Heart left ventricle (tissue), 16 donors: ENCODE results near the gene INTS6L. TPM values are rescaled to one million over a fixed set of nuclear protein-coding genes. Genes with fewer than 3 reads are reported as not detected.

Experiments used
- ATAC-seq, 4 donors: fragments of 200-7000 bp; cut with Tn5 transposase; one replicate each; pipeline ENCODE4 v1.9.1; 2020 to 2022; ENCODE audit warnings: moderate library complexity in 4 of 4, mild to moderate bottlenecking in 3 of 4, moderate number of reproducible peaks in 1 of 4
- DNase-seq, 5 donors: peaks; one replicate each; pipeline ENCODE4 v3.0.0-alpha.2; 2020
- H3K27ac ChIP-seq, 12 donors: fragments of 200-600 bp; sonication (generic) in 4 of 12; one replicate each; pipeline versions ENCODE4 v1.5.0 to v1.8.0; 2016 to 2022; ENCODE audit warnings: mild to moderate bottlenecking in 2 of 12
- H3K27me3 ChIP-seq, 9 donors: fragments of 200-600 bp; sonication (generic) in 2 of 9; one replicate each; pipeline versions ENCODE4 v1.5.1 to v1.8.0; 2016 to 2022; ENCODE audit warnings: mild to moderate bottlenecking in 3 of 9
- H3K36me3 ChIP-seq, 9 donors: fragments of 200-600 bp; sonication (generic) in 2 of 9; one replicate each; pipeline versions ENCODE4 v1.5.0 to v1.8.0; 2018 to 2022; ENCODE audit warnings: mild to moderate bottlenecking in 2 of 9
- H3K4me1 ChIP-seq, 12 donors: fragments of 200-600 bp; sonication (generic) in 4 of 12; one replicate each; pipeline versions ENCODE4 v1.5.0 to v1.8.0; 2016 to 2022; ENCODE audit warnings: mild to moderate bottlenecking in 3 of 12
- H3K4me3 ChIP-seq, 12 donors: fragments of 200-600 bp; sonication (generic) in 4 of 12; one replicate each; pipeline versions ENCODE4 v1.5.0 to v1.8.0; 2017 to 2022; ENCODE audit warnings: mild to moderate bottlenecking in 9 of 12, moderate library complexity in 4 of 12
- H3K9me3 ChIP-seq, 12 donors: fragments of 200-600 bp; sonication (generic) in 4 of 12; one replicate each; pipeline versions ENCODE4 v1.5.0 to v1.8.0; 2016 to 2022; ENCODE audit warnings: mild to moderate bottlenecking in 1 of 12
- POLR2A ChIP-seq, 2 donors: fragments of 450-650 bp; IDR thresholded peaks; one replicate each; pipeline ENCODE4 v1.6.1; 2017; ENCODE audit warnings: antibody characterized with exemption in 2 of 2, mild to moderate bottlenecking in 2 of 2, moderate library complexity in 2 of 2
- WGBS, 4 donors: extraction: QIAGEN DNeasy Blood & Tissue Kit in 2 of 4; methylation state at CpG; one replicate each; pipeline versions ENCODE4 v1.1.5 to v1.1.7; 2013 to 2018; 5-methylcytosine and 5-hydroxymethylcytosine counted together
- intact Hi-C, 10 donors: fragments of 100-400 bp; cut with DNase I; formaldehyde crosslinking; loops; one replicate each; pipeline versions ENCODE4 v1.11.1 to v1.14.2; 2022
- polyA plus RNA-seq, 2 donors: library from polyadenylated mRNA; stranded (reverse); fragments of 200-250 nt; gene quantifications; one replicate each; pipeline ENCODE4 v1.2.3, GENCODE V29; 2013
- total RNA-seq, 9 donors: library from RNA; depleted of rRNA in 2 of 9; stranded (reverse); fragments of >200 nt in 2 of 9; fragmentation: NEBNext Ultra II Directional in 3 of 9; extraction: Animal tissue kit (Norgen Biotek cat#: 25700) in 3 of 9; gene quantifications; one replicate each; pipeline versions ENCODE4 v1.1.0 to v1.2.4, GENCODE V29; 2016 to 2023
- TF ChIP-seq, protein P1 (sequence below), 12 donors: fragments of 200-600 bp; sonication (generic) in 4 of 12; IDR thresholded peaks; one replicate each; pipeline versions ENCODE4 v1.5.0 to v1.8.0; 2018 to 2022; ENCODE audit warnings: antibody characterized with exemption in 12 of 12, mild to moderate bottlenecking in 5 of 12
- donor health status: ischemic (EF 13 %, LVEDD 7.1; RV severe dilation, severe dysfunction).
- donor health status: healthy with polysubstance abuse.
- donor health status: DM: no; HTN: yes; CAD: no.
- donor health status: DM: no; HTN: no; CAD: no.
- donor health status: ischemic (EF 25% LVEDD 6.9; RV normal size, moderate dysfunction).
- donor health status: ischemic (EF 25% LVEDD 5.7; RV mildly dilated, moderate dysfunction).
- donor health status: healthy.
- donor health status: DM: yes; HTN: yes; CAD: no.
- donor health status: ischemic (EF 35%, LVEDD 5.7; RV mildly dilated, moderate dysfunction).
- donor health status: nonischemic (EF 11% LVEDD 7.7; RV severe dilation, severe dysfunction).
- donor health status: DM: yes; HTN: yes; CAD: no.
- donor health status: PGD.
- donor health status: ischemic (EF 29% LVEDD 5.4; RV normal size, mild dysfunction).
- donor health status: nonischemic (EF 23%, LVEDD 6.1; RV moderate dilation, normal function).

The INTS6L gene
- total and polyA plus RNA-seq, 11 donors = 1.4 to 5.9 (median 2.6) TPM

DNA sequence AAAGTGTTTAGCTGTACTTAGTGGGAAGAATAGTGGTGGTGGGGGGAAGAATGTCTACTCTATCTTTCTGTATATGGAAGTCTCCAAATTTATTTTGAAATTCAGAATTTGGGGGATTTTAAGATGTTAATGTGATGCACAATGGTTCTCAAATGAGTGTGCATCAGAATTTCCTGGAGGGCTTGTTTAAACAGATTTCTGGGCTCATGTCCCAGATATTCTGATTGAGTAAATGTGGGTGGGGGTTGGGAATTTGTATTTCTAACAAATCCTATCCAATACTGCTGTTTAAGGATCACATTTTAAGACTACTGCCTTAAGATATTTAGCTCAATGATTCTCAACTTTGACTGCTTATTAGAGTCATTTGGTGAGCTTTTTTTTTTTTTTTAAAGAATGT lies 15.1 kb upstream of the INTS6L start:
- H3K4me1 ChIP-seq = no peaks in the 10 kb centered on the region
- no peaks in the 10 kb centered on the region for H3K9me3 ChIP-seq
- ATAC-seq = no peak
- DNase-seq = no peak
- H3K27ac ChIP-seq = no peak overlapping the region
- no peak overlapping the region for H3K4me3 ChIP-seq
- intact Hi-C loops = no loop called here
- TF ChIP-seq POLR2A (IDR thresholded peaks at IDR 0.05) = no peak
- TF ChIP-seq, protein P1, sequence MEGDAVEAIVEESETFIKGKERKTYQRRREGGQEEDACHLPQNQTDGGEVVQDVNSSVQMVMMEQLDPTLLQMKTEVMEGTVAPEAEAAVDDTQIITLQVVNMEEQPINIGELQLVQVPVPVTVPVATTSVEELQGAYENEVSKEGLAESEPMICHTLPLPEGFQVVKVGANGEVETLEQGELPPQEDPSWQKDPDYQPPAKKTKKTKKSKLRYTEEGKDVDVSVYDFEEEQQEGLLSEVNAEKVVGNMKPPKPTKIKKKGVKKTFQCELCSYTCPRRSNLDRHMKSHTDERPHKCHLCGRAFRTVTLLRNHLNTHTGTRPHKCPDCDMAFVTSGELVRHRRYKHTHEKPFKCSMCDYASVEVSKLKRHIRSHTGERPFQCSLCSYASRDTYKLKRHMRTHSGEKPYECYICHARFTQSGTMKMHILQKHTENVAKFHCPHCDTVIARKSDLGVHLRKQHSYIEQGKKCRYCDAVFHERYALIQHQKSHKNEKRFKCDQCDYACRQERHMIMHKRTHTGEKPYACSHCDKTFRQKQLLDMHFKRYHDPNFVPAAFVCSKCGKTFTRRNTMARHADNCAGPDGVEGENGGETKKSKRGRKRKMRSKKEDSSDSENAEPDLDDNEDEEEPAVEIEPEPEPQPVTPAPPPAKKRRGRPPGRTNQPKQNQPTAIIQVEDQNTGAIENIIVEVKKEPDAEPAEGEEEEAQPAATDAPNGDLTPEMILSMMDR (IDR thresholded peaks at IDR 0.05) = no peak
- H3K36me3 ChIP-seq = no peaks in the 10 kb centered on the region
- peaks cover 0 to 4% (median 0%) of the 10 kb centered on the region in 9 donors for H3K27me3 ChIP-seq

DNA sequence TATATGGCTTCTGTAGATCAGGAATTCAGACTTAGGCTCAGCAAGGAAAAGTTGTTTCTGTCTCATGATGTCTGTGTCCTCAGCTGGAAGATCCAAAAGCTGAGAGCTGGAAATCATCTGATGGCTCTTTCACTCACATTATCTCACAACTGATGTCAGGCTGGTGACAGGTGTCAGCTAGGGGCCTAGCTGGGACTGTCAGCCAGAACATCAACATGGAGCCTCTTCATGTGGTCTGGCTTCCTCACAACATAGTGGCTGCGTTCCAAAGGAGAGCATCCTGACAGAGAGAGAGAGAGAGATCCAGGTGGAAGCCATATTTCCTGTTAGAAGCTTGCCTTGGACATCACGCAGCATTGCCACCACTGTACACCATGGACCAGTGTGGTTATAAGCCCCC lies 10.6 kb upstream of the INTS6L start:
- 29 to 62% (median 52%) methylated on average over 2 of the region's 2 CpGs for WGBS, 4 donors
- Histone ChIP-seq H3K27me3 (peaks cover 0 to 4% (median 0%) of the 10 kb centered on the region in 9 donors), H3K4me3 (no peak overlapping the region), H3K4me1 (peaks cover 0 to 7% (median 0%) of the 10 kb centered on the region in 12 donors), H3K27ac (no peak overlapping the region), H3K36me3 (no peaks in the 10 kb centered on the region), H3K9me3 (no peaks in the 10 kb centered on the region)
- TF ChIP-seq, protein P1 (IDR thresholded peaks at IDR 0.05) = no peak
- TF ChIP-seq POLR2A (IDR thresholded peaks at IDR 0.05) = no peak
- ATAC-seq (no peak), DNase-seq (no peak)
- intact Hi-C loops = loop anchor here in 1 of 10 donors (10.0 kb wide), 1 partner anchor 55 kb away; no protein-coding TSS in a partner anchor

DNA sequence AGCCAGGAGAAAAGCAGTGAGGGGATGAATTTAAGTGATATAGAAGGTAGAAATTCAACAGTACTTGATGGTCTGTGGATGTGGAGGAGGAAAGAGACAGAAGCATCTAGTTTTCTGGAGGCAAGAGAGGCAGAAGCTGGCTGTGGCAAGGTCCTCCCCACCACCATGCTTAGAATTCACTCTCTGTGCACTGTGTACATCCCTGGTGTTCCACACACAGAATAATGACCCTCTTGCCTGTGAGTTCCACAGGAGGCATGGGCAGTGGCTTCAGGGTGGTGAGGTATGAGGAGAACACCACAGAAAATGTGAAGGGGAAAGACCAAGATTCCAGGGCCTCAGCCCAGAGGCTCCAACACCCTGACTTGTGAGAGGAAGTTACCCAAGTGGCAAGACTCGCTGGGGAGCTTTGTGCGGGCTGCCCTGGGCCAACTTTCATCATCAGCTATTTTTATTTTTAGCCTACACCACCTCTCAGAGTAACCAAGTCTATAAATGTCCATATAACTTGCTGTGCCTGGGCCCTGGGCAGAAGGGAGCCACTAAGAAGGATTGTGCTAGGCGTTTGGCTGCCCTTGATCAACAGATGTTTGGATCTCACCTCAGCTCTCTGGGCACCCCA lies 7.8 kb upstream of the INTS6L start:
- no peak overlapping the region for H3K4me3 ChIP-seq
- no peaks in the 10 kb centered on the region for H3K9me3 ChIP-seq
- DNase-seq (peak in 1 of 5 donors; percentile 26), ATAC-seq (peak in 3 of 4 donors; percentile 66 to 79 (median 75))
- intact Hi-C loops = loop anchor here in 1 of 10 donors (10.0 kb wide), 1 partner anchor 52 kb away; no protein-coding TSS in a partner anchor
- TF ChIP-seq POLR2A (IDR thresholded peaks at IDR 0.05) = no peak
- TF ChIP-seq, protein P1 (IDR thresholded peaks at IDR 0.05) = no peak
- no peaks in the 10 kb centered on the region for H3K36me3 ChIP-seq
- peaks cover 0 to 4% (median 0%) of the 10 kb centered on the region in 9 donors for H3K27me3 ChIP-seq
- peak overlapping the region in 1 of 12 donors; percentile 14 for H3K27ac ChIP-seq
- H3K4me1 ChIP-seq = peaks cover 0 to 7% (median 0%) of the 10 kb centered on the region in 12 donors
- WGBS, 4 donors = 34 to 52% (median 43%) methylated on average over 3 of the region's 3 CpGs

DNA sequence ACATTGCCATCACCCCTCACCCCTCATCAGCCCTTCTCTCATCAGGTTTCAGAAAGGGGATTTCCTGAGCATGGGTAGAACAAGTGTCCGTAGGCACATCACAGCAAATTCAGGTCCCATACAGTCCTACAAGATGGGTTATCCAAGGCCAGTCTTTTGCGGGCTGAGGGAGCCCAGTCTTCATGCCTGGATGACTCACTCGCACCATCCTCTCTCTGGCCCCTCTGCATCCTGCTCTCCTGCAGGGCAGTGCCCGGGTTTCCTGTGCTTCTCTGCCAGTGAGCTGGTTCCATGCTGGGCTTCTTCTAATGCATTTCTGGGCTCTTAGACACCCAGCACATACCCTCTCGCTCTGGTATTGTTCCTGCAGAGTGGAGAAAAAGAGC lies 7.3 kb upstream of the INTS6L start:
- peak overlapping the region in 1 of 12 donors; percentile 14 for H3K27ac ChIP-seq
- TF ChIP-seq, protein P1 (IDR thresholded peaks at IDR 0.05) = no peak
- no peak for TF ChIP-seq POLR2A (IDR thresholded peaks at IDR 0.05)
- H3K36me3 ChIP-seq = no peaks in the 10 kb centered on the region
- H3K4me1 ChIP-seq = peaks cover 0 to 7% (median 0%) of the 10 kb centered on the region in 12 donors
- ATAC-seq = peak in 1 of 4 donors; percentile 15
- DNase-seq = peak in 1 of 5 donors; percentile 18
- H3K27me3 ChIP-seq = peaks cover 0 to 4% (median 0%) of the 10 kb centered on the region in 9 donors
- WGBS, 4 donors = 72 to 91% (median 84%) methylated on average over 5 of the region's 5 CpGs
- intact Hi-C loops = loop anchor here in 1 of 10 donors (10.0 kb wide), 1 partner anchor 52 kb away; no protein-coding TSS in a partner anchor
- H3K9me3 ChIP-seq = no peaks in the 10 kb centered on the region
- no peak overlapping the region for H3K4me3 ChIP-seq
